Lower leg skin (tissue), 3 donors: ENCODE measurements around the gene FZD10.

Source experiments
- POLR2A ChIP-seq, 2 donors: fragments of 450-650 bp; IDR thresholded peaks; one replicate each; pipeline ENCODE4 v1.6.1; 2016 to 2017; ENCODE audit warnings: antibody characterized with exemption in 2 of 2, mild to moderate bottlenecking in 1 of 2, moderate library complexity in 1 of 2
- TF ChIP-seq, protein P1 (sequence below), 3 donors: fragments of 450-650 bp; IDR thresholded peaks; one replicate each; pipeline ENCODE4 v1.5.1; 2016; ENCODE audit warnings: antibody characterized with exemption in 3 of 3, mild to moderate bottlenecking in 3 of 3, moderate library complexity in 2 of 3

DNA sequence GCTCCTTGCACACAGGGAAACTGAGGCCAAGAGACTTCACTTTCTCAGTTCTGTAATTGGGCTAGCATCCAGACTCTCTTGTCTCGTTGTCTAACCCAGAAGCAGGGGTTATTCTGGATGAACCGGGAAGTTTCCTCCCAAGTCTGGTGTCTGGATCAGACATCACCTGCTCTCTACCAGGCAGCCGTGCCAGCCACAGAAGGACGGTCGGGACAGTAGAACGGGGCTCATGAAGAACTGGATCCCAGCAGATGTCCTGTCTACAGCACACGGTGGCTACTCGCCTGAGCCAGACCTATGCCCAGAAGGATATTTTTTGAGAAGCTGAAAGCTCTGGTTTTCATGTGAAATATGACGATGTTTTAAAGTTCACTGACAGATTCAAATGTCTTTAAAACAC, 19.1 kb upstream of the FZD10 start:
- TF ChIP-seq, protein P1, sequence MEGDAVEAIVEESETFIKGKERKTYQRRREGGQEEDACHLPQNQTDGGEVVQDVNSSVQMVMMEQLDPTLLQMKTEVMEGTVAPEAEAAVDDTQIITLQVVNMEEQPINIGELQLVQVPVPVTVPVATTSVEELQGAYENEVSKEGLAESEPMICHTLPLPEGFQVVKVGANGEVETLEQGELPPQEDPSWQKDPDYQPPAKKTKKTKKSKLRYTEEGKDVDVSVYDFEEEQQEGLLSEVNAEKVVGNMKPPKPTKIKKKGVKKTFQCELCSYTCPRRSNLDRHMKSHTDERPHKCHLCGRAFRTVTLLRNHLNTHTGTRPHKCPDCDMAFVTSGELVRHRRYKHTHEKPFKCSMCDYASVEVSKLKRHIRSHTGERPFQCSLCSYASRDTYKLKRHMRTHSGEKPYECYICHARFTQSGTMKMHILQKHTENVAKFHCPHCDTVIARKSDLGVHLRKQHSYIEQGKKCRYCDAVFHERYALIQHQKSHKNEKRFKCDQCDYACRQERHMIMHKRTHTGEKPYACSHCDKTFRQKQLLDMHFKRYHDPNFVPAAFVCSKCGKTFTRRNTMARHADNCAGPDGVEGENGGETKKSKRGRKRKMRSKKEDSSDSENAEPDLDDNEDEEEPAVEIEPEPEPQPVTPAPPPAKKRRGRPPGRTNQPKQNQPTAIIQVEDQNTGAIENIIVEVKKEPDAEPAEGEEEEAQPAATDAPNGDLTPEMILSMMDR (IDR thresholded peaks at IDR 0.05), result no peak
- TF ChIP-seq POLR2A (IDR thresholded peaks at IDR 0.05), result no peak
